HG03064 (cell line): ENCODE measurements around the gene DHFR2.
"Not testable (repeated sequence)": the region's sequence is repeated elsewhere in the genome, so short reads cannot be mapped to it uniquely, and the experiment has no call there.

Source experiments
- ATAC-seq: cut with Tn5 transposase; IDR thresholded peaks from one replicate; pipeline ENCODE4 v1.9.1; 2021; ENCODE audit warnings: low read depth; ENCODE audit not compliant: unreplicated experiment

Gene DHFR2

DNA sequence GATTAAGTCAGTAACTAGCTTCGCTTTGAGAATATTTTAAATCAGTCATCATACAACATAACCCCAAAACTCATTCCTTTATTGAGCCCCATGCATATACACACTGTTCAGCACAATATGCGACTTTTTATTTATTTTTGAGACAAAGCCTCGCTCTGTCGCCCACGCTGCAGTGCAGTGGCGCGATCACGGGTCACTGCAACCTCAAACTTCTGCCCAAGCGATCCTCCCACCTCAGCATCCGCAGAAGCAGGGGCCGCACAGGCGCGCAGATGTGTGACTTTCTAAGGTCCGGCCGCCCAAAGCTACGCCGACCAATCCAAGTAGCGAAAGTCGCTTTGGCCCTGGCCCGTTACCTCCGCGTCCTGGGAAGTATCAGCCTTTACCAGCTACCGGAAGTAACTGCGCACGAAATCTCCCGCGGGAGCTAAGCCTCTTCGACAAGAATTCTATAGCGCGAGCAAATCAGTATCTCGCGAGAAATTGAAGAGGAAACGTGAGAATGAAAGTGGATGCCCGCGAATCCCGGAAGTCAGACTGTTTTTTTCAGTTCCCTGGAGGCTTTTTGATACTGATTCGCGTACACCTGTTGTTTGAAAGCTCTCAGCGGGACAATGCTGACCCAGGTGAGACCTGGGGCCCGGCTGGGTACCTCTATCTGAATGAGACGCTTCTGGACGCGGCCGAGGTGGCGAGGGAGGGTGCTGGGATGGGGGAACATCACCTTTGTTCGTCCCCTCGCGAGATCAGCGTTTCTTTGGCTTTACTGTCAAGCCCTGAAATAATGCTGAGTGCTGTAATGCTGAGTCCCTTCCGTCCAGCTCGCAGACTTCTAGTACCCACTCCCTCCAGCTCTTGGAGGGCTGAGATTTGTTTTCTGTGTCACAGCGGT lies at the start of gene DHFR2, which contains the start of gene NSUN3:
TSS of gene DHFR2 (minus strand) at position 404 of the 892 bp plus-strand sequence. CDS start 1,405 bp downstream, outside the sequence.
TSS of gene NSUN3 (plus strand) at position 549 of the 892 bp plus-strand sequence. CDS start at position 615, 66 bp downstream.
- ATAC-seq: peak; percentile 94

GRCh38 chr3:94110854-94111253 lies 48.1 kb upstream of the DHFR2 start:
- no peak for ATAC-seq

DNA sequence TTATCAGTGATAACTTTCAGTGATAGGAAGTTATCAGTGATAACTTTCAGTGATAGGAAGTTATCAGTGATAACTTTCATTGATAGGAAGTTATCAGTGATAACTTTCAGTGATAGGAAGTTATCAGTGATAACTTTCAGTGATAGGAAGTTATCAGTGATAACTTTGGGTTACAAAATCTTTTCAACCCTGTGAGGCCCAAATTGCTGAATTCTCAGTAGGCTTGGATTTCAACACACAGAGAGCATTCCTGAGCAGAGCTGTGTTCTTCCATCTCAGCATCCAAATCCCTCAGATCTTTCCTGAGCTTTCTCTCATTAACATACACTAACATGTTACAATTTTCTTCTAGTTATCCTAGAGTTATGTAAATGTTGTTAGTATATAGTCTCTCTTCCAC lies 47.5 kb upstream of the DHFR2 start:
- ATAC-seq: not testable (repeated sequence)

DNA sequence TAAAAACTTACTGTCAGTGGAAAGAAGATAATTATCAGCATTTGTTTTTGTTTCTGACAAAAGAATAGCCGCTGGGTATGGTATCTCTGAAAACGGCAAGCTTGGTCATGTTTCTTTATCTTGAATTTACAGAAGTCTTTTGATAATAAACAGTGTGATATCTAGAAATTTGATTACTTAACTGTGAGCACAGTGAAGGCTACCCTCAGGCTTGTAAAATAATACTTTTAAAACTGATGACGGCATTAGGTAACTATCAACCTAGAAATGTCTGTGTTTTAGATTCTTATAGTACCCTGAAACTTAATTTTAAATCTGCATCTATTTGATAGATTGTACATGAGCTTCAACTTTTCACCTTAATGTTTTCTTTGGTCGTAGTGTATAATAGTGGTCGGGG lies 43.6 kb upstream of the DHFR2 start:
- no peak for ATAC-seq

GRCh38 chr3:94101860-94102259 lies 39.1 kb upstream of the DHFR2 start:
- ATAC-seq: no peak

GRCh38 chr3:94099311-94099710 lies 36.6 kb upstream of the DHFR2 start:
- no peak for ATAC-seq

DNA sequence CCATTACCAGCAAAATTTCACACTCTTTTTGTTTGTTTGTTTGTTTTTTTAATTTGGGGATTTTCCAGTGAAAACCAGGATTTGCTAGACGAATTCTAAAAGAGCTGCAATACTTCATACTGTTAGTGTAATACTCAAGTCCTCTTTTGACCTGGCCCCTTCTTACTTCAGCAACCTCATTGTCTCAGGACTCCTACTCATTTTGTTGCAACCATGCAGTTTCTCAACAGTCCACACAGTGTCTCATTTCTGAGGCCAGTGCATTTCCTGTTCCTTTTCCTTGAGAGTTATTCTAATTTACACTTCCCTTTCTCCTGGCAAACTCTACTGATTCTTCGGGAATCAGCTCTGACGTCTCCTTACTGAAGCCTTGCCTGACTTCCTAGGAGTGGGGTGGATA lies 35.7 kb upstream of the DHFR2 start:
- no peak for ATAC-seq

DNA sequence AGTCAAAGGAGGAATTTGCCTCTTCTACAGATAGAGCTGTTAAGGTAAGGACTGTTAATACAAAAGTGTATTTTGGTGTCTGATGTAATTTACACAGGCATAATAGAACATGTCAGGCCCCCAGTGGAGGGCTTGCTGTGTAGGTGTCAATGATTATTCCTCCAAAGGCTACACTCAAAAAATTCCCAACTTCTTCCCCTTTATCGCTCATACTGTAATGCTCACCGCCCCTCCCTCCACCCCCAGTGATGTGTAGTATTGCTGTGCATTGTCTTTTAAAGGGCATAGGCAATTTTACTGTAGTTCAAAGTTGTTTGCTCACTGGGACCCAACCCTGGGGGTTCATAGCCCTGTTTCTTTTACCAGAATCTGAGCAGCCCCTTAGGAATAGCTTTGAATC lies 32.4 kb upstream of the DHFR2 start:
- no peak for ATAC-seq

DNA sequence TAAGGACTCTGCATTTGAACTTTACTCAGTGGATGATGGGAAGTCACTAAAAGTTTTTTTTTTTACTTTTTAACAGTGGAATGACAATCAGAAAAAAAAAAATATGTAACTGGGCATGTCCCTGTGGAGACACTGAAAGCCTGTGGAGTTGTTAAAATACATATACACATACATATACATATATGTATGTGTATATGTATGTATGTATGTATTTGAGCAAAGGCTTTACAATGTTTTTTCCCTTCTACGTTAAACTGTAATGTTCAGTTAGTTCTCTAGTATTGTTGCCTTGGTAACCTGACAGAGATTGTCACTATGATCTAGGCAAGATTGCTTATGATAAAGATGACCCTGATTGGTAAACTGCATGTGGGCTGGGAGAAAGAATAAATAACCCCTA lies 30.4 kb upstream of the DHFR2 start:
- no peak for ATAC-seq

DNA sequence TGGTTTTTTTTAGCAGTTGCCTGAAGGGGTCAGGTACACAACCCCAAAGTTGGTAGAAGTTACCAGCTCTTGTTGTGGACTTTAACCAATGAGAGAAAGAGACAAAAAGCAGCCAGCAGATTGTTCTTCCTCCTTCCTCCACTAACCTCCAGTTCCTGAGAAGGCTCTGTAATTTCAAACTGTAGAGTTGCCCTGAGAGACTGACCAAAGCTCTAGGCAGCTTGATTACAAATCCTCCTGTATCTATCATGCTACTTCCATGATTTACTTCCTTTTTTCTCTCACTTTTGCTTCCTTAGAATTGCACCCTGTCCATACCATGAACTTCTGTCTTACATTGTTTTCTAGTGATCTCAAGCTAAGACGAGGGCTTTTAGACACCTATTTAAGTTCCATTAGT lies 29.4 kb upstream of the DHFR2 start:
- no peak for ATAC-seq

- ATAC-seq: no peak
These were observed 26.4 kb upstream of the DHFR2 start for GRCh38 chr3:94089126-94089525.

- ATAC-seq: no peak
These were observed 20.5 kb upstream of the DHFR2 start for GRCh38 chr3:94083261-94083660.

- no peak for ATAC-seq
These were observed 19.7 kb upstream of the DHFR2 start for GRCh38 chr3:94082391-94082937.

DNA sequence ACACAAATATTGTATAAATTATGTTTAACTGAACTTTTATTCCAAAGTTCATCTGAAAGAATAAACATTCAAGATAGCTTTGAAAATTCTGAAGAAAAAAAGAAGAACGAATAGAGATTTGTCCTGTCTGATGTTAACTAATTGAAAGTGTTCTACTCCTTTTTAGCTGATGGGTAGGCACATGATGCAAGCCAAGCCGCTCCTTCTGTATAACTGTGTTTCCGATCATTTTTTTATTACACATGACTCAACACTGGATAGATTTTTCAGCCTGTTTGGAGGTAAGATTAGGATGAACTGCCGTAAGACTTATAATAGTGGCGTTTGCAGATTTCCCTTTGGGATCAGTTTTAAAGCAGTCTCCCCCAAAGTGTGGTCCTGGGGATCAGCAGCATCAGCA lies 19.2 kb upstream of the DHFR2 start:
- ATAC-seq: no peak

DNA sequence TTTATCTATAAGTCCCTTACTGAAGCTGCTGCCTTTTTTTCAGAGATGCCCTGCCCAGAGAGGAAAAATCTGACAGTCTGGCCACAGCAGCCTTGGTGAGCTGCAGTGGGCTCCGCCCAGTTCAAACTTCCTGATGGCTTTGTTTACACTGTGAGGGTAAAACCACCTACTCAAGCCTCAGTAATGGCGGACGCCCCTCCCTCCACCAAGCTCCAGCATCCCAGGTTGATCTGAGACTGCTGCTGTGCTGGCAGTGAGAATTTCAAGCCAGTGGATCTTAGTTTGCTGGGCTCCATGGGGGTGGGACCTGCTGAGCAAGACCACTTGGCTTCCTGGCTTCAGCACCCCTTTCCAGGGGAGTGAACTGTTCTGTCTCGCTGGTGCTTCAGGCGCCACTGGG lies 17.8 kb upstream of the DHFR2 start:
- not testable (repeated sequence) for ATAC-seq

DNA sequence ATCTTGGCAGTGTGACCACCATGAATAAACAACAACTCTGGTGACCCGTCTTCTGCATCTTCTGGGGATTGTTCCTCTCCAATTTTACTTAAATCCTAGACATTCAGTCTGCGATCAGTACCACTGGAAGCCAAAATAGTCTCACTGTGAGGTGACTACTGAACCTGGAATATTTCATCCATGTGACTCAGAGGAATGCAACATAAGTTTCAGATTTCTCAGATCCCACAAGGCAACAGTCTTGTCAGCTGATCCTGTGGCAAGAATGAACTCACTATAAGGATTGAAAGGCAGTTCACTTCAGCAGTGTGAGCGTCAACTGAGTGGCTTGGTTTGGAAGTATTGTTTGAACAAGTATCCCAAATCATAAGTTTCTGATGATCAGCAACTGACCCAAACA lies 13.3 kb upstream of the DHFR2 start:
- ATAC-seq: no peak

- ATAC-seq: peak; percentile 90
These were observed 9.1 kb upstream of the DHFR2 start for GRCh38 chr3:94071713-94072284.

- ATAC-seq: peak; percentile 51
These were observed 7.7 kb upstream of the DHFR2 start for GRCh38 chr3:94070341-94070911.

GRCh38 chr3:94069194-94069813 lies 6.6 kb upstream of the DHFR2 start:
- ATAC-seq: no peak

DNA sequence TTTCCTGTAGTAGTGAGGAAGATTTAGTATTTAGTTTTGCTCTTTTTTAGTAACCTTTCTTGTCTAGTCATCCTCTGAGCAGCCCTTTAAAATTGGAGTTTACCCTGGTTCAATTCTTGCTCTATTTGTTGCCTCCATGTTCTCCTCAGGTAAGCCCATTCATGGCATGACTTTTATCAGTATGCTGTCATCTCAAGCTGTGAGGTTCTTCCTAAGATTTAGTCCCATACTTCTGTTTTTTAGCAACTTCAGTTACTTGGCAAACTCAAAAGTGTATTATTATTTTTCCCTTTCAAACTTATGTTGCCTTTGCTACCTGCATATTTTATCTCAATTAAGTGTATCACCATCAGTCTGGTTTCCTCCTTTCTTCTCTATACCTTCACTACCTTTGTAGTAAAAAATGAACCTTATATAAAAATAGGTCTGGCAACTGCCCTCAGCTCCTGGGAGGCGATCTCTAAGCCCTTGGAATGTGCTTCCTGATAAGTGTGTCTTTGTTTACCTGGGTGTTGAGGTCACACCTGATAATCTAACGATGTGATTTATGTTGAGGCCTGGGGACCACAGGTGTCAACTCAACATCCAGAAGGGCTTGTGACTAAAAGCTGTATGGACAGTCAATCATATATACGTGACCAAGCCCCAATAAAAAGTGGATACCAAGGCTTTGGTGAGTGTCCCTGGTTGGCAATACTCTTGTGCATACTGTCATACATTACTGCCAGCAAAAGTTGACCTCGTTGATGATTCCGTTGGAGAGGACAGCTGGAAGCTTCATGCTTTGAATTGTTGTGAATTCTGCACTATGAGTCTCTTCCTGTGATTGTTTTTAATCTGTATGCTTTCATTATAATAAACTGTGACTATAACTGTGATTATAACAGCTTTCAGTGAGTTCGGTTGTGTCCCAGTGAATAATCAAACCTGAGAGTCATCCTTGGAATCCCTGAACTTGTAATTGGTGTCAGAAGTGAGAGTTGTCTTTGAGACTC lies 4.1 kb upstream of the DHFR2 start:
- no peak for ATAC-seq
